SK-N-SH (cell line): ENCODE data around the gene IMPA2. TPM values are rescaled to one million over a fixed set of nuclear protein-coding genes. Genes with fewer than 3 reads are reported as not detected.

ENCODE experiments used
- CTCF ChIA-PET: fragments of 300-600, 350-600 bp; formaldehyde crosslinking; extraction: SDS; loops from one replicate; lab custom pipeline; 2021; lab: Yijun Ruan, JAX
- POLR2A ChIA-PET: fragments of 350-600 bp; sonication (Branson Sonifier 250); formaldehyde crosslinking; extraction: SDS; loops from one replicate; lab custom pipeline; 2020; ENCODE audit warnings: antibody characterized with exemption, inconsistent platforms; lab: Yijun Ruan, JAX
- DNase-seq: peaks from one replicate; pipeline ENCODE4 v3.0.0; 2012
- H2AFZ ChIP-seq: fragments of 200-600 bp; sonication (generic); 2 replicates; pipeline ENCODE4 v1.8.1; 2016; ENCODE audit warnings: antibody characterized with exemption, mild to moderate bottlenecking, low read depth
- H3F3A ChIP-seq: fragments of 200-600 bp; sonication (generic); replicated peaks from 2 replicates; pipeline ENCODE3; 2016; ENCODE audit warnings: antibody characterized with exemption, mild to moderate bottlenecking; ENCODE audit not compliant: insufficient read depth
- H3K27ac ChIP-seq, 2 experiments: fragments of 200-500 bp in 1 of 2; fragments of 200-600 bp in 1 of 2; sonication (Bioruptor generic) in 1 of 2; sonication (generic), shearing (Covaris generic) in 1 of 2; 2 replicates each; pipeline versions ENCODE4 v1.5.1 to v1.6.1; 2014 to 2016; ENCODE audit warnings: low read depth in 2 of 2, inconsistent platforms in 1 of 2, low read length in 1 of 2, mild to moderate bottlenecking in 1 of 2, mixed read lengths in 1 of 2
- H3K27me3 ChIP-seq: fragments of 200-600 bp; sonication (generic), shearing (Covaris generic); 2 replicates; pipeline ENCODE4 v1.6.1; 2016; ENCODE audit warnings: mixed run types; ENCODE audit not compliant: insufficient read depth
- H3K36me3 ChIP-seq, 2 experiments: fragments of 200-500 bp in 1 of 2; fragments of 200-600 bp in 1 of 2; sonication (Bioruptor generic) in 1 of 2; sonication (generic) in 1 of 2; replicated peaks in 1 of 2; 2 replicates each; pipeline versions ENCODE3 to v1.5.1; 2014 to 2016; ENCODE audit warnings: low read length in 1 of 2, mild to moderate bottlenecking in 1 of 2; ENCODE audit not compliant: insufficient read depth in 2 of 2, control insufficient read depth in 1 of 2
- H3K4me1 ChIP-seq, 2 experiments: fragments of 200-500 bp in 1 of 2; fragments of 200-600 bp in 1 of 2; sonication (Bioruptor generic) in 1 of 2; sonication (generic), shearing (Covaris generic) in 1 of 2; 2 replicates each; pipeline versions ENCODE4 v1.5.1 to v1.6.1; 2014 to 2016; ENCODE audit warnings: low read depth in 1 of 2, low read length in 1 of 2, mixed run types in 1 of 2; ENCODE audit not compliant: insufficient read depth in 2 of 2, control insufficient read depth in 1 of 2
- H3K4me2 ChIP-seq: fragments of 200-600 bp; sonication (generic), shearing (Covaris generic); 2 replicates; pipeline ENCODE4 v1.6.1; 2017; ENCODE audit warnings: mixed run types
- H3K4me3 ChIP-seq, 2 experiments: fragments of 200-500 bp in 1 of 2; fragments of 200-600 bp in 1 of 2; sonication (Bioruptor generic) in 1 of 2; sonication (generic), shearing (Covaris generic) in 1 of 2; 2 replicates each; pipeline versions ENCODE4 v1.5.1 to v1.8.1; 2014 to 2016; ENCODE audit warnings: low read depth in 2 of 2, inconsistent platforms in 1 of 2, low read length in 1 of 2, mild to moderate bottlenecking in 1 of 2, mixed read lengths in 1 of 2, moderate library complexity in 1 of 2
- H3K79me2 ChIP-seq: fragments of 200-600 bp; sonication (generic); 2 replicates; pipeline ENCODE4 v1.8.1; 2017; ENCODE audit warnings: mild to moderate bottlenecking; ENCODE audit not compliant: insufficient read depth
- H3K9ac ChIP-seq: fragments of 200-600 bp; sonication (generic); 2 replicates; pipeline ENCODE4 v1.6.1; 2017; ENCODE audit warnings: mixed run types
- H3K9me2 ChIP-seq: fragments of 200-600 bp; sonication (generic); 2 replicates; pipeline ENCODE4 v1.6.1; 2017; ENCODE audit warnings: mixed run types
- H3K9me3 ChIP-seq: fragments of 200-600 bp; sonication (generic); 2 replicates; pipeline ENCODE4 v1.6.1; 2017; ENCODE audit warnings: mixed run types, mild to moderate bottlenecking, moderate library complexity
- H4K20me1 ChIP-seq: fragments of 200-600 bp; sonication (generic); 2 replicates; pipeline ENCODE4 v1.6.1; 2017; ENCODE audit warnings: mild to moderate bottlenecking, mixed run types; ENCODE audit not compliant: insufficient read depth
- CTCF ChIP-seq: fragments of 200-600 bp; sonication (generic); IDR thresholded peaks from 2 replicates; pipeline ENCODE4 v1.6.1; 2017; ENCODE audit warnings: antibody characterized with exemption, mild to moderate bottlenecking, moderate library complexity
- ELF1 ChIP-seq: IDR thresholded peaks from 2 replicates; pipeline ENCODE4 v1.4.0; 2012
- EZH2phosphoT487 ChIP-seq: fragments of 200-600 bp; sonication (generic); IDR thresholded peaks from 2 replicates; pipeline ENCODE4 v1.6.1; 2017; ENCODE audit warnings: low read depth, mixed run types, mild to moderate bottlenecking, antibody characterized with exemption, moderate library complexity, borderline replicate concordance
- FOSL2 ChIP-seq: IDR thresholded peaks from 2 replicates; pipeline ENCODE4 v1.4.0; 2012; ENCODE audit warnings: low read depth, mild to moderate bottlenecking, moderate library complexity, borderline replicate concordance
- GATA2 ChIP-seq: sonication (generic); formaldehyde crosslinking; IDR thresholded peaks from 2 replicates; pipeline ENCODE4 v1.5.0; 2020; ENCODE audit warnings: mild to moderate bottlenecking, missing genetic modification reagents
- MXI1 ChIP-seq: IDR thresholded peaks from 2 replicates; pipeline ENCODE4 v1.6.1; 2012; ENCODE audit warnings: mild to moderate bottlenecking, low read depth, low read length, improper control_type of control experiment
- NFIC ChIP-seq: IDR thresholded peaks from 2 replicates; pipeline ENCODE4 v1.4.0; 2012; ENCODE audit warnings: borderline replicate concordance
- NRF1 ChIP-seq: IDR thresholded peaks from 2 replicates; pipeline ENCODE4 v1.6.1; 2012; ENCODE audit warnings: low read depth, mild to moderate bottlenecking, low read length
- PBX3 ChIP-seq: IDR thresholded peaks from 2 replicates; pipeline ENCODE4; 2012
- SMC3 ChIP-seq: IDR thresholded peaks from 2 replicates; pipeline ENCODE4 v1.6.1; 2012; ENCODE audit warnings: low read depth, low read length, improper control_type of control experiment
- TAF1 ChIP-seq: IDR thresholded peaks from 2 replicates; pipeline ENCODE4 v1.6.1; 2012; ENCODE audit warnings: low read depth, mild to moderate bottlenecking, low read length, moderate library complexity, borderline replicate concordance
- USF2 ChIP-seq: fragments of 150-350 bp; IDR thresholded peaks from 2 replicates; pipeline ENCODE4 v1.6.1; 2017; ENCODE audit warnings: antibody characterized with exemption, low read length, low read depth, borderline replicate concordance
- ZBTB33 ChIP-seq: IDR thresholded peaks from 2 replicates; pipeline ENCODE4 v1.4.0; 2012; ENCODE audit warnings: low read depth, borderline replicate concordance
- WGBS: methylation state at CpG from one replicate; pipeline ENCODE4 v1.1.6; 2017; ENCODE audit warnings: low lambda C conversion rate; 5-methylcytosine and 5-hydroxymethylcytosine counted together
- polyA plus RNA-seq, 3 experiments: library from polyadenylated mRNA; depleted of rRNA; stranded (reverse); fragments of >200 nt; gene quantifications; 2 replicates each; pipeline ENCODE4 v1.2.3, GENCODE V29; 2012

IMPA2 gene
- polyA plus RNA-seq, 1 of the 3 experiments (the other 2 are of a cell fraction) = 0.18 TPM

GRCh38 chr18:11999429-11999828 lies 18.1 kb downstream of the IMPA2 start:
- Histone ChIP-seq H4K20me1 (no peaks in the 10 kb centered on the region), H3K27ac (no peak overlapping the region), H3K9me3 (no peaks in the 10 kb centered on the region), H3K4me2 (no peak overlapping the region), H2AFZ (no peak overlapping the region), H3K36me3 (no peaks in the 10 kb centered on the region), H3K4me1 (no peaks in the 10 kb centered on the region), H3K27me3 (peaks cover 68% of the 10 kb centered on the region), H3F3A (no peaks in the 10 kb centered on the region), H3K4me3 (no peak overlapping the region), H3K9me2 (no peaks in the 10 kb centered on the region), H3K79me2 (no peaks in the 10 kb centered on the region)
- POLR2A ChIA-PET = no interaction called here
- peak; percentile 29 for DNase-seq
- CTCF ChIA-PET = interaction anchor here (4.2 kb wide), 1 partner anchor 62 kb away, joined by 24 read pairs; no protein-coding TSS in a partner anchor
- 17% methylated on average over 2 of the region's 7 CpGs for WGBS
- TF ChIP-seq USF2 (no peak), TAF1 (no peak), NRF1 (no peak), SMC3 (no peak), EZH2phosphoT487 (no peak), NFIC (no peak), ELF1 (no peak), ZBTB33 (no peak), MXI1 (no peak), FOSL2 (no peak), GATA2 (CRISPR knock-in tag) (no peak), CTCF (no peak), PBX3 (no peak)
- TF ChIP-seq, all 33 proteins: peak for 0
- H3K9ac ChIP-seq = no peak overlapping the region
